Endothelial cell of hepatic sinusoid (primary cell): ENCODE results near the gene SLIT1.
"Not testable (repeated sequence)": the region's sequence is repeated elsewhere in the genome, so short reads cannot be mapped to it uniquely, and the experiment has no call there.

ENCODE experiments used
- in situ Hi-C: cut with HindIII; loops from 2 replicates; pipeline ENCODE4 v1.10.0; 2017; ENCODE audit warnings: low sequenced_read_pairs

The SLIT1 gene

DNA sequence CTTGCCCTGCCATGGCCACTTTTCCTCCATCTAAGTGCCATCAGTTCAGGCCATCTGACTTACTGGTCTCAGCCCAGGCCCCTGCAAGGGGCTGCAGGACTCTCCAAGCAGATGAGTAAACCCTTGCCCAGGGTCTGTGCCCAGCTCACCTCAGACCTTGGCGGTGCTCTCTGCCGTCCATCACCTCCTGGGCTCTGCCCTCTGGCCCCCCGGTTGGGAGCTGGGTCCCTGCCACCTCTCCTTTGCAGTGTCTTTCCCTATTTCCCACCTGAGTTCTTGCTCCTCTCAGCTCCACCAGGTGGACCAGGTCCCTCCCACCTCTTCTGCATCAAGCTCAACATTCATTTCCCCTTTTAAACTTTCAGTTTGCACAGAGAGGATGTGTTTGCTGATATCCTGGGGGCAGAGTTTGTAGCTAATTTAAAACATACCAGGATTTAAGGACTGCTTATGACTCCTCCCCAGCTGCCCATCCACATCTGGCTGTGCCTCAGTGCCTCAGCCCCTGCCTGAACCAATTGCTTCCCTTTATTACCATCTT is 135.5 kb downstream of the SLIT1 start:
- in situ Hi-C loops = no loop called here

DNA sequence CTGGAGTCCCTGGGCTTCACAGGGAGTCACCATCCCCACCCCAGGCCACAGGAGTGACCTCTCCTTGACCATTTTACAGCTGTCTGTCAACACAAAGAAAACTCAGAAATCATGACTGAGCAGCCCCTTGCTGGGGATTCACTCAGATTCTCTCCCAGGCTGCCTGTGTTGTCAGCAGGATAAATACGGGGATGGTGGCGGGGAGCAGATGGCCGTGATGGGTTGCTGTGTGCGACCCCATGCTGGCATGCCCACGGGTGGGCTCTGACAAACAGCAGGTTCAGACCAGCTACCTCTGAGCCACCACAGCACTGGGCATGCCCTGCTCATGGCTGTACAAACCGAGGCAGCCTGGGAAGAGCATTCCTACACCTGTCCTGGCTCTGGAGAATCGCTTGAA is 136.1 kb downstream of the SLIT1 start:
- in situ Hi-C loops = no loop called here

DNA sequence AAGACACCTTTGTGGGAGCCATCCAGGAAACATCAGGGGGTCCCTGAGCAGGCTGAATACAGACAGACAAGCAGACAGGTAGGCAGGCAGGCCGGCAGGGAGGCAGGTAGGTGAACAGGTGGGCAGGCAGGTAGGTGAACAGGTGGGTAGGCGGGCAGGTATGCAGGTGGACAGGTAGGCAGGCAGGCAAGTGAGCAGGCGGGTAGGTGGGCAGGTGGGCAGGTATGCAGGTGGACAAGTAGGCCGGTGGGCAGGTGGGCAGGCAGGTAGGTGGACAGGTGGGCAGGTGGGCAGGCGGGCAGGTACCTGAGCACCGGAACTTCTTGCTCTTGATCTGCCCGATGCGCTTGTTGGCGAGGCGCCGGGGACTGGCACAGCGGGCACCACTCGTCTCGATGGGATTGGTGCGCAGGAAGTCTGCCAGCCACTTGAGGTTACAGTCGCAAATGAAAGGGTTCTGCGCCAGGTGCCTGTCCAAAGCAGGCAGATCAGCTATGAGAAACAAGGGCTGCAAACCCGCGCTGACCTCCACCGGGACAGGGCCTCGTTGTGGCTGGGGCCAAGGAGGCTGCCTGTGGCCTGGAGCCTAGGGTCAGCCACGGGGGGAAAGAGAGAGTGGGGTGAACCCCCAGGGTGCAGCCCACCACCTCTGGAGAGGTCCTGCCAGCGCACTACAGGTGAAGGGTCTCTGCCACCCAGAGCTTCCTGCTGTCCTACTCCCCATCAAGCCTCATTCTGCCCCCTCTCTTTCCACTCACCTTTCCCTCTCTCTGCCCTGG is 136.9 kb downstream of the SLIT1 start:
- in situ Hi-C loops = no loop called here

DNA sequence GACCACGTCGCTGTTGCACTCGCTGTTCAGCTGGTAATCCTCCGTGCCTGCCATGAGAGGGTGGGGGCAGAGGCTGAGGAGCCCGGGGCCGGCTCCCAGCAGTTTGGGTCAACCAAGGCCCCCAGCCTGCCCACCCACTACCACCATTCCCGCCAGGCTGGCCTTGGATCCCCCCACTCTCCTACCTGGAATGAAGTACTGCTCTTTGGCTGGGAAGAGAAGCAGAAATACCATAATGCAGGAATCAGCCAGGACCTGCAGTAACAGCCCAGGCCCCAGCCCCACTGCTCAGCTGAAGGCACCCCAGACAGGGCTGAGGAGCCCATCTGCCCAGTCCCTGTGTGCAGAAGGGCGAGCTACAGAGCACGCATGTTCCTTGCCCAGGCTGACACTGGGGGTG is 138.0 kb downstream of the SLIT1 start:
- in situ Hi-C loops = no loop called here

DNA sequence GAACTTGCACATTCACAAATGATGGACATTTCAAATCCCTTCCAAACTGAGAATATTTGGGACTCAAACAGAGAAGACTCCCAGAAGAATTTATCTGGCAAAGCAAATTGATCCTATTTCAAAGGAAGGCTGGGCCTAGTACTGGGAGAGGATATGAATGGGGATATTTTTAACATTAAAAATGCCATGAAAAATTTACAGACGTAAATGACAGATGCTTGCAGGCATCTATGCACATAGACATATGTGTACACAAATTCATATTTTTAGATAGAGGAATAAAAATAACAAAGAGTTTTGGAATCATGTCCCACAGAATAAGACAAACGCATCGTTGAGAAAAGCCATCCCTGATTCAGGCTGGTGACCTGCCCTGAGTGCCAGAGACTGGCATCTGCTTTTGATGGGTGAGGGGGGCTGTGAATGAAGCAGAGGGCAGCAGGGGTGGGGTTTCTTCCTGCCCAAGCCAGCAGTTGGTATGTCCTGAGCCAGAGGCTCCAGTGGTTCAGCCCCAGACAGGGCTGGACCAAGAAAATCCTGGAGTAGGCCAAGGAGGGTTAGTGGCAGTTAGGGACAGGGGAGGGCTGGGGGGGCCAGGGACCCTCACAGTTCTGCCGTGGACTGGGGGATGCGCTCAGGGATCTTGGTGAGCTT is 138.5 kb downstream of the SLIT1 start:
- in situ Hi-C loops = no loop called here

DNA sequence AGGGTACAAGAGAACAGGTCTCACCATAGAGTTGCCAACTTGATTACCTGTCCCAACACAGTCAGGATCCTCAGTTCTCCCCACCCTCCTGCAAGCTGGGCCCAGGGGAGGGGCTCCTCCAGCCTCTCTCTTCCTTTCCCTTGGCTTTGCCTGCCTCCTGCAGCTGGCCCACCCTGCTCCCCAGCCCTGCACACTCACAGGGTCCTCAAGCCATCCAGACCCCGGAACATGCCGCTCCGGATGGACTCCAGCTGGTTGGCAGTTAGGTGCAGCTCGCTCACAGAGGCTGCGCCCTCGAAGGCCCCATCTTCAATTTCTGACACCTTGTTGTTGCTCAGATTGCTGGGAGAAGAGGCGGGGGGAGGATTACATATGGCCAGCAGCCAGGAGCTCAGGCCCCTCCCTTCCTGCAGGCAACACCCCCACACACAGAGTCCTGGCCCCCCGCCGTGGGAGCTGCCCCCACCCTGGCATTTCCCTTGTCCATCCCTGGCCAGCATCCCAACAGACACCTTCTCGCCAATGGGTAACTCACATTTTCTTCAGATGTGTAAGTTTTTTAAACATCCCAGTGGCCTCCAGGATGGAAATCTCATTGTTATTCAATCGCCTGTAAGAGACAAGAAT is 139.2 kb downstream of the SLIT1 start:
- in situ Hi-C loops = no loop called here

DNA sequence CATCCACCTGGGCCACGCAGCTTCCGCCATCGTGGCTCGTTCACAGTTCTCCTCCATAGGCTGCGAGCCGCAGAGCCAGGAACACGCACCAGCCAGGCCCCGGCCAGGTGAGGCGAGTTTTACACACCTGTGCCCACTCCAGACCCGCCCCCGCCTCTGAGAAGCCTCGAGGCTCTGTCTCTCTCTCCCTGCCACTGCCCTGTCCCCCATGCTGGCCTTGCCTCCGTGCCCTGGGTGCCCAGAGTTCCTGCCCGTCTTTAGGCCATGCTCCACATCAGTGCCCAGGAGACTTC is 142.2 kb downstream of the SLIT1 start:
- in situ Hi-C loops = no loop called here

DNA sequence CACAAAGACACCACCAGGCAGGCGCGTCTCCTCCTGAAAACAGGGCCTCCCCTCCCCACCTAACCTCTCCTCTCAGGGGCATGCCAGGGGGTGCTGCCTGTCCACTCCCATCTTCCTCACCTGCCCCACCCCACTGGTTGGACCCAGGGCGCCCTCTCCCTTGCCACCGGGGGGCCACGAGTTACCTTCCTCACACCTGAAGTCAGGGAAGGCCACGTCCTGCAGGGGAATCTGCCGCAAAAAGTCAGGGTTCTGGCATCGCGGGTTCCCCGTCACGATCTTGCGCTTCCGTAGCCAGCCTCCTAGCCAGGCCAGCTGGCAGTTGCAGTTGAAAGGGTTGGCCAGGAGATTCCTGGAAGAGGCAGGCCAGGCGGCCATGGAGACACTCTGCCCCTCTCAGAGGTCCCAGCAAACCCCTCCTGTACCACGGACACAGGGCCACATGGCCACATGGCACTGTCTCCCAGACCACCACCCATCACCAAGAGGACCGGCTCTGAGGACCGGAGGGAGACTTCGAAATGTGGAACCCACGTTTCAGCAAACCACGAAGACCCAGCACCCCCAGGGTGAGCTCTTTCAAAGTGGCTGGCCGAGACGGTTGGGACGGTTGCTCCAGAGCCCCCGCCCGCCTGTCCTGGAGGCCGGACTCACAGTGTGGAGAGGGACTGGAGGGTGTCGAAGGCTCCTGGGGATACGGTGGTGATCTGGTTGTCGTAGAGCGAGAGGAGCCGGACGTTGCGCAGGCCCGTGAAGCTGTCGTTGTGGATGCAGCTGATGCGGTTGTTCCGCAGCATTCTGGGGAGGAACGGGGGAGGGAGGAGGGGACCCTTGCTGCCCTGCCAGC is 142.8 kb downstream of the SLIT1 start:
- in situ Hi-C loops = no loop called here

DNA sequence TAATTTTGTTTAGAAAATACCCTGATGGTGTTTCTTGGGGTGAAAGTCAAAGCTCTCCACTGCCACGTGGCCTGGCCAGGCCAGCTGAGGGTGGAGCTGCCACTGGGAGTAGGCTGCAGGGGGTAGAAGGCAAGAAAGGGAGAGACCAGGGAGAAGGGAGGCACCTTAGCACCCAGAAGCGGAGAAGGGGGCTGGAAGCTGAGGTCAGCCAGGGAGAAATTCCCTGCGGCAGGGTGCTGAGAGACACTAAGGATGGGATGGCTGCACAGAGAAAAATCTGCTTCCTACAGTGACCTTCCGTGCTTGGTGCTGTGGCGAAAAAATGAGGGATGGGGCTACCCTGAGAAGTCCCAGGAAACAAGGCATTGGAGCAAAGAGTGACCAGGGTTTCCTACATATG is 143.7 kb downstream of the SLIT1 start:
- in situ Hi-C loops = no loop called here

DNA sequence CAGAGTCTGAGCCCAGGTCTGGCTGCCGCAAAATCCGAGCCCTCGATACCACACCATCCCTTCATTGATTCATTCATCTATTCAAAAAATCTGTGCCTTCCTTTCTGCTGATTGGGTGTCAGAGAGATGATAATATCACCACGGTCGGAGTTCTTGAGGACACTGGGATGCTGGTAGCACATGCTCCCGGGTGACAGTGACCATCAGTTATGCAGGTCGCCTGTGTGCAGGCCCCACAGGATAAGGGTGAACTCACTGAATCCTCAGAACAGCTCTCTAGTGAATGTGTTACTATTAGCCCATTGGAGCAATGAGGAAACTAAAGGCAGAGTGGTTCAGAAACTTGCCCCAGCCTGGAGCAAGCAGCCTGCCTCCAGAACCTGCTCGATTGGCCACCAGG is 145.1 kb downstream of the SLIT1 start:
- in situ Hi-C loops = no loop called here

DNA sequence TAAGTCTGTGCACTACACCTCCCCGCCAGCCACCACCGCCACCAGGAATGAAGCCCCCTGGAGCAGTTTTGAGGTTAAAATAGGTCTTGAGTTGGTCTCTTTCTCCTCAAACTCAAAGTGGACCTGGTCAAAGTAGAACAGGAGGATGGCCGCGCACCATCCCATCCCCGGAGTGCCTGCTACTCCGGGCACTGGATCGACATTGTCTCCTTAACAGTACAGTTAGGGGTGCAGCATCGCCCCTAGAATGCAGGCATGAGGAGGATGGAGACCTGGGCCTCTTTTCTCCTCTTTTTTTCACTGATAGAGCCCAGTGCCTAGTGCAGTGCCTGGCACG is 145.5 kb downstream of the SLIT1 start:
- in situ Hi-C loops = no loop called here

DNA sequence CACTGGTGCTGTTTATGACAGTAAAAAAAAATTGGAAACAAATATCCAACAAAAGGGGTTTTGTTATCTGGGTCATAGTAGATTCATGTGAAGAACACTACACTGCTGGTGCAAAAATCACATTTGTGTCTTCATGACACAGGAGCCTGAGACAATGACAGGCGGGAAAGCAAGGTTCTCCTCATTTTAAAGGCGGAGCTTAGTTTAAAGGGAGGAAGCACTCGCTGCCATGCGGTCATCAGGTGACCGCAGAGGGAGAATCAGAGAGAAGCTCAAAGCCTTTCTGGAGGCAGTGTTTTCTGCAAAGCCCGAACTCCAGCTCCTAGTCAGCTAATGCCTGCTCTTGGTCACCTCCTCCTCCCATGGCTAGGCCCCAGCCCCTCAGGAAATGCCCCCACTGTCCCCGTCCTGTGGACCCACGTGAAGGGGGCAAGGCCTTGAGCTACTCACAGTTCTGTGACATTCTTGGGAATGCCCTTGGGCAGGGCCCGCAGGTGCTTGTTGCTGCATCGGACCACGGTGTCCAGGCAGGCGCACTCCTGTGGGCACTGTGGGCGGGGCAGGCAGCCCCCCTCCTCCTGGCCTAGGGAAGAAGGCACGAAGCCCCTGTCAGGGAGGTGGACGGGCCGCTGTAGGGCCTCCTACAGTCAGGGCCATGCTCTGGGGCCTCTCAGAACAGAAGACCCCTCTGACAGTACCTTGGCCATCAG is 146.1 kb downstream of the SLIT1 start:
- in situ Hi-C loops = loop anchor here (5.0 kb wide), 1 partner anchor 52 kb away; no protein-coding TSS in a partner anchor

DNA sequence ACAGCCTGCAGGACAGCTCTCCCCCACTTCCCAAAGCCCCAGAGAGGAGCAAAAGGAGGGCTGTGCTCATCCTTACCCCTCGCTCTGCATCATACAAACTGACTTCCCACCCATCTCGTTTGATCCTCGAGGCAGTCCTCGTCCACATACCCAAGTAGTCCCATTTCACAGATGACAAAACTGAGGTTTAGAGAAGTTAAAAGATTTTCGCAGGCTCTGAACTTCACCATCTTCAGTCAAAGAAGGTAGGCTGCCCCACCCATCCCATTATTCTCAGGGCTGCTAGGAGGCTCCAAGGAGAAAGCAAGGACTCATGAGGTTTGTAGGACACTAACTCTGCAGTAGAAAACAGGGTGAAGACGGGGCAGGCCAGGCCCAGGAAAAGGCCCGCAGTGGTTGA is 147.1 kb downstream of the SLIT1 start:
- in situ Hi-C loops = loop anchor here (5.0 kb wide), 1 partner anchor 51 kb away; no protein-coding TSS in a partner anchor

DNA sequence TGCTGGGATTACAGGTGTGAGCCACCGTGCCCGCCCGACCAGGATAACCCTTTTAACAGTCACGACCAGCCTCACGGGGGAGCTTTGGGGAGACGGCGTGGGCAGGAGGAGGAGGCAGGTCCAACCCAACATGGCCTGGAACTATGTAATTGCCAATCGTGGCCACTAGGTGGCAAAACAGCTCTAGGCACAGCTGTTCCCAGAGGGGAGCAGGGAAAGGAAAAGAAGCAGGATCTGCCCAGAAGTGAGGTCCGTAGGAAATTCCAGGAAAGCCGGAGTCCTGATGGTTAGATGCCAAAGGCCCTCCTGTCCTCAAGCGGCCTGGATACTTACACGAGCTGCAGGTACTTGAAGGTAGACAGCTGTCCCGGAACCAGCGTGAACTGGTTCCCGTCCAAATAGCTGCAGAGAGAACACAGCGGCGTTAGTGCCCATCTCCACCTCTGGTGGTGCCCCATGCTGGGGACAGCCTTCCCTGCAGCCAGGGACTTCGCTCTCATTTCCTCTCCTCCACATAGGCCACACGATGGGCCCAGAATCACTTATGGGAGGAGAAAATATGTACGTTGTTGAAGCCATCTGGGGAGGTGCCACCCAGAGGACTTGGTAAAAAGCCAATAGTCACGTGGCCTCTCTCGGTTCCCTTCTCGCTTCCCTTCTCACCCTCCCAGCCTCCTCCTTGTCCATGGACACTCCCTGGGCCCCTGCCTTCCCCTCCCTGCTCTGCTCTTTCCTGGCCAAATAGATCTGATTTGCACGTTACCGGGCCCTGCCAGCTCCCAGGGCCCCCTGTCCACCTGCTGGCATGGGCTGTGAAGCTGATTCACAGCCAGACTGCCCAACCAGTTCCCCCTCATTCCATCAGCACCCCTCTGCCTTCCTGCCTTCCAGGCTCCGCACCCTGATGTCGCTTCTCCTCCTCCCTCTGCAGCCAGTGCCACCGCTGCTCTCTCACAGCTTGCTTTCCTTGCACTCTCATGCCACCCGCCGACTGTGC is 148.1 kb downstream of the SLIT1 start:
- in situ Hi-C loops = loop anchor here (5.0 kb wide), 1 partner anchor 50 kb away; no protein-coding TSS in a partner anchor

DNA sequence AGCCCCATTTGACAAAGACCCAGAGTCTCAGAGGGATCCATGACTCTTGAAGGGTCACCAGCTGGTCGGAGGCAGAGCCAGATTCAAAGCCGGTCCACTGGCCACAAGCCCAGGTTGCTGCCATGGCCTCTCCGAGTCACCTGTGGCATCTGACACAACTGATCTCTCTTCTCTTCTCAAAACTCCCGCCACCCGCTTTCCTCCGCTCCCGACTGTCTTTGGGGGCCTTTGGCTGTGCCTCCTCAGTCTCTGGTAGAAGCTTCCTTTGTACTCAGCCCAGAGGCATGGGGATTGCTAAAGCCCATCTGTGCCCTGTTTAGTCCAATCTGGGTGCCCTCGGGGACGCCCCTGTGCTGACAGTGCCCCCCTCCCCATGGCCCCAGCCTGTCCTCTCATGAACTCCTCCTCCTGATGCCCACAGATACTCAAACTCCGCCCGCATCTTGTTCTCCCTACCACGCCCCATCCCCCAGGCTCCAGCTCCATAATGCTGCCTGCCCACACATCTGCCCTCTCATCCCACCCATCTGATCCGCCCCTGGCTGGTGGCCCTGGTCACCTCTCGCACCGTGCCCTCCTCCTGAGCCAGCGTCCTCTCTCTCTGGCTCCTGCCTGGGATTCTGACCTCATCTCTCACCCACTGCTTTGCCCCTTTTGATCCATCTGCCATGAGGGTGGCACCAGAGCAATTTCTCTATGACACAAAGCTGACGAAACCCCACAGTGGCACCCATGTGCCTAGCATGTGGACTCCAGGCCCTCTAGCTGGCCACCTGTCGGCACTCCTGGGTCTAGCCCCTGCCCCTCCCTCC is 150.6 kb downstream of the SLIT1 start:
- in situ Hi-C loops = loop anchor here (5.0 kb wide), 1 partner anchor 48 kb away; no protein-coding TSS in a partner anchor

DNA sequence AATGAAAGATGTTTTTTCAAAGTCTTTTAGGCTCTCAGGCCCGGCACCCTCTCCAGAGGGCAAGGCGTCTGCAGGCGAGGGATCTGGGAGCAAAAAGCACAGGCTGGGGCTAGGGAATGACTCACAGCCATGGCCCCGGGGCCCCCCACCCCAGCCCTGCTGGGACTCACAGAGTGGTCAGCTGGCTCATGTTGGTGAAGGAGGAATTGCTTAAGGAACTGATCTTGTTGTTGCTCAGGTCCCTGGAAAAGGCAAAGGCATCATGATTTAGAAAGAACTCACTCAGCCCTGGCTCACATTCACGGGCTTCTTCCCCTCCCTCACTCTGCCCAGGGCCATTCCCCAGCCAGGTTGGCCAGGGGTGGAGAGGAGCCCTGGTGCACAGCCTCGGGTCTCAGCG is 151.5 kb downstream of the SLIT1 start:
- in situ Hi-C loops = no loop called here

DNA sequence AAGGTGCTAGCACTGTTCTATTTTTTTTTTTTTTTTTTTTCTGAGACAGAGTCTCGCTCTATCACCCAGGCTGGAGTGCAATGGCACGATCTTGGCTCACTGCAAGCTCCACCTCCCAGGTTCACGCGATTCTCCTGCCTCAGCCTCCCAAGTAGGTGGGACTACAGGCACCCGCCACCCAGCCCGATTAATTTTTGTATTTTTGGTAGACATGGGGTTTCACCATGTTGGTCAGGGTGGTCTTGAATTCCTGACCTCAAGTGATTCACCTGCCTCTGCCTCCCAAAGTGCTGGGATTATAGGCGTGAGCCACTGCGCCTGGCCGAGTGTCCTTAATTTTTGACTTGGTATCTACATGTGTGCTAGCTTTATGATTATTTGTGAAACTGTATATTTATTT is 151.9 kb downstream of the SLIT1 start:
- in situ Hi-C loops = not testable (repeated sequence)

DNA sequence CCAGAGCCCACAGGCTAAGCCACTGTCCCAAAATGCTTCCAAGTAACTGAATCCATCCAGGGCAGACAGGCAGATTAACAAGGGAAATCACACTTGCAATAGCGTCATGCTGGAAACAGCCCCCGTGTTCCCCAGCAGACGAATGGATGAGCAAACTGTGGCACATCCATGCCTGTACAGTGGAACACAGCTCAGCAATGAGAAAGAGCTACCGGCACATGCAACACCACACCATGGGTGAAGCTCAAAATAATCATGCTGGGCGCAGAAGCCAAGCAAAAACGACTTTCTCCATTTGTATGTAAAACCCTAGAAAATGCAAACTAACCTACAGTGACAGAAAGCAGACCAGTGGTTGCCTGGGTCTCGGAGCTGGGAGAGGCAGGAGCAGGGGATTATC is 153.1 kb downstream of the SLIT1 start:
- in situ Hi-C loops = no loop called here
